PFSK-1 (cell line): ENCODE results near the gene CTIF.

Source experiments
- POLR2AphosphoS5 ChIP-seq: IDR thresholded peaks from 2 replicates; pipeline ENCODE4 v1.6.1; 2012; ENCODE audit warnings: low read depth, mild to moderate bottlenecking, control low read depth, low read length, moderate library complexity
- SIN3A ChIP-seq: IDR thresholded peaks from 2 replicates; pipeline ENCODE4 v1.6.1; 2012; ENCODE audit warnings: mild to moderate bottlenecking, low read length, moderate library complexity, borderline replicate concordance; ENCODE audit not compliant: insufficient read depth

GRCh38 chr18:48545757-48546321 lies 7.0 kb downstream of the CTIF start:
- no peak for TF ChIP-seq POLR2AphosphoS5
- no peak for TF ChIP-seq SIN3A
